ENCODE data around the gene AFF3.

The AFF3 gene

DNA sequence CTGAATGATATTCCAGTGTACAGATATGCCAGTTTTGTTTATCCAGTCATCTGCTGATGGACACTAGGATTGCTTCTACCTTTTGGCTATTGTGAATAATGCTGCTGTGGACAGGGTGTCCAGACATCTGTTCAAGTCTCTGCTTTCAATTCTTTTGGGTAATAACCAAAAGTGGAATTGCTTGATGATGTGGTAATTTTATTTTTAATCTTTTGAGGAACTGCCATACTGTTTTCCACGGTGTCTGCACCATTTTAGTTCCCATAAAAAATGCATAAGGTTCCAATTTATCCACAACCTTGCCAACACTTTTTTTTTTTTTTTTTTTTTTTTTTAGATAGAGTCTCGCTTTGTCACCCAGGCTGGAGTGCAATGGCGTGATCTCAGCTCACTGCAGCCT lies 510.7 kb downstream of the AFF3 start:
- H3K27ac ChIP-seq, result no peak overlapping the region
- ChIA-PET POLR2A (ENCODE audit: low non-redundant PET) (no interaction called here), CTCF (no interaction called here)
- DNase-seq (ENCODE audit: low spot score), result no peak
- TF ChIP-seq, protein P1, sequence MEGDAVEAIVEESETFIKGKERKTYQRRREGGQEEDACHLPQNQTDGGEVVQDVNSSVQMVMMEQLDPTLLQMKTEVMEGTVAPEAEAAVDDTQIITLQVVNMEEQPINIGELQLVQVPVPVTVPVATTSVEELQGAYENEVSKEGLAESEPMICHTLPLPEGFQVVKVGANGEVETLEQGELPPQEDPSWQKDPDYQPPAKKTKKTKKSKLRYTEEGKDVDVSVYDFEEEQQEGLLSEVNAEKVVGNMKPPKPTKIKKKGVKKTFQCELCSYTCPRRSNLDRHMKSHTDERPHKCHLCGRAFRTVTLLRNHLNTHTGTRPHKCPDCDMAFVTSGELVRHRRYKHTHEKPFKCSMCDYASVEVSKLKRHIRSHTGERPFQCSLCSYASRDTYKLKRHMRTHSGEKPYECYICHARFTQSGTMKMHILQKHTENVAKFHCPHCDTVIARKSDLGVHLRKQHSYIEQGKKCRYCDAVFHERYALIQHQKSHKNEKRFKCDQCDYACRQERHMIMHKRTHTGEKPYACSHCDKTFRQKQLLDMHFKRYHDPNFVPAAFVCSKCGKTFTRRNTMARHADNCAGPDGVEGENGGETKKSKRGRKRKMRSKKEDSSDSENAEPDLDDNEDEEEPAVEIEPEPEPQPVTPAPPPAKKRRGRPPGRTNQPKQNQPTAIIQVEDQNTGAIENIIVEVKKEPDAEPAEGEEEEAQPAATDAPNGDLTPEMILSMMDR (conservative IDR thresholded peaks at IDR 0.05; ENCODE audit: low read depth), result no peak

DNA sequence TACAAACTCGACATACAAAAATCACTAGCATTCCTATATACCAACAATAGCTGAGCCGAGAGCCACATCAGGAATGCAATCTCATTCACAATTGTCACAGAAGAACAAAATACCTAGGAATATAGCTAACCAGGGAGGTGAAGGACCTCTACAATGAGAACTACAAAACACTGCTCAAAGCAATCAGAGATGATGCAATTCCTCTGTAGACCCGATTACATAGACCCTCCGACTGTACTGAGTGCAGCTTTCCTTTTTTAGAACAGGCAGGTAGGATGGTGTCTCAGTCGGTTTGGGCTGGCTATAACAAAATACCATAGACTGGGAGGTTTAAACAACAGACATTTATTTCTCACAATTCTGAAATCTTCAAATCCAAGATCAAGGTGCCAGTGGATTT lies 513.1 kb downstream of the AFF3 start:
- ChIA-PET POLR2A (ENCODE audit: low non-redundant PET) (no interaction called here), CTCF (interaction anchor here (0.6 to 0.9 kb wide), 2 partner anchors 17 to 53 kb away, joined by 3 read pairs; no protein-coding TSS in a partner anchor)
- TF ChIP-seq, protein P1 (conservative IDR thresholded peaks at IDR 0.05; ENCODE audit: low read depth), result no peak
- no peak for DNase-seq (ENCODE audit: low spot score)
- H3K27ac ChIP-seq, result no peak overlapping the region

DNA sequence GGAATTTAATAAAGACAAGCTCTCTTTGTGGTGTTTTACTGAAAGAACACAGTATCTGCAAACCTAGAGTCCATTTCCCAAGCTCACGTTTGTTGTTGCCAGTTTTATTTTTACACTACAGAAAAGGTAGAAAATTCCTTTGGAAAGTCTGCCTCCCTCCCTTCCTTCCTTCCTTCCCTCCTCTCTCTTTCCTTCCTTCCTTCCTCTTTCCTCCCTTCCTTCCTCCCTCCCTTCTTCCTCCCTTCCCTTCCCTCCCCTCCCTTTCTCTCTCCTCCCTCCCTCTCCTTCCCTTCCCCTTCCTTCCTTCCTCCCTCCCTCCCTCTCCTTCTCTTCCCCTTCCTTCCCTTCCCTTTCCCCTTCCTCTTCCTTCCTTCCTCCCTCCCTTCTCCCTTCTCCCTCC lies 516.2 kb downstream of the AFF3 start:
- H3K27ac ChIP-seq, result no peak overlapping the region
- no peak for DNase-seq (ENCODE audit: low spot score)
- POLR2A ChIA-PET (ENCODE audit: low non-redundant PET), result no interaction called here
- CTCF ChIA-PET, result no interaction called here
- TF ChIP-seq, protein P1 (conservative IDR thresholded peaks at IDR 0.05; ENCODE audit: low read depth), result no peak

DNA sequence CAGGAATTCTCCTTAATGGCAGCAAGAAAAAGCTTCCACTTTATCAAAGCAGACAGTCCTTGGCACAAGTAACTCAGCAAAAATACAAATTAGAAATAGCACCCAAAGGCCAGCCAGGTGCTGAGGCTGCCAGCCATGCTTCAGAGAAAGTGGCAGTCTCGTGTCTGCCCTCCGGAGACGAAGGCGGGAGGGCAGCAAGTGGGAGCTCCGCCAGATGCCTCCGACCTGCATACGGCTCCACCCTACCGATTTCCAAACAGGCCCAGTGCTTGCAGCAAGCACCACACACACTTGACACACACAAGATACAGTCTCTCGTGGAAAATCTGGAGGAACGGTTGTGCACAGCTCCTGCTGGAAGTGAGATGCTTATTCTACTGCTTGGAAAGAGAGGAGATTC lies 517.7 kb downstream of the AFF3 start:
- CTCF ChIA-PET, result interaction anchor here (0.6 kb wide), 1 partner anchor 59 kb away, joined by 3 read pairs; no protein-coding TSS in a partner anchor
- H3K27ac ChIP-seq, result no peak overlapping the region
- TF ChIP-seq, protein P1 (conservative IDR thresholded peaks at IDR 0.05; ENCODE audit: low read depth), result no peak
- DNase-seq (ENCODE audit: low spot score), result no peak
- POLR2A ChIA-PET (ENCODE audit: low non-redundant PET), result interaction anchor here (0.5 kb wide), 1 partner anchor 12 kb away, joined by 4 read pairs; no protein-coding TSS in a partner anchor

DNA sequence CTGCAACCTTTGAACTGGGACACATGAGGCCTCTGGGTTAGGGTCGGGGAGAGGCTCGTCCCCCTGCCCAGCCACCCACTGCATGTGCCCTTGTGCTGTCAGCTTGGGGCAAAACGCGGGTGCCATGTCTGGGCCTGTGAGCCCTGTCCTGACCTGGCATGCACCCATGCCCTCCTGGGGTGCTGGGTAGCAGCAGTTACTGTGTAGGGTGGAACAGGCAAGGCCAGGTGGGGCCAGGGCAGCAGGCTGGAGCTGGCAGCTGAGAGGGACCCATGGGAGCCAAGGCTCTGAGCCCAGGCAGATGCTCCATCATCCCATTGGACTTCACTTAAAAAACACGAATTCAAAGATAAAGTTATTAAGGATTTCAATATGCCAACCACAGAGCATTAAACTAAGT lies 518.8 kb downstream of the AFF3 start:
- no peak overlapping the region for H3K27ac ChIP-seq
- DNase-seq (ENCODE audit: low spot score), result no peak
- CTCF ChIA-PET, result interaction anchor here (0.5 kb wide), 1 partner anchor 84 kb away, joined by 9 read pairs; no protein-coding TSS in a partner anchor
- TF ChIP-seq, protein P1 (conservative IDR thresholded peaks at IDR 0.05; ENCODE audit: low read depth), result no peak
- POLR2A ChIA-PET (ENCODE audit: low non-redundant PET), result no interaction called here

DNA sequence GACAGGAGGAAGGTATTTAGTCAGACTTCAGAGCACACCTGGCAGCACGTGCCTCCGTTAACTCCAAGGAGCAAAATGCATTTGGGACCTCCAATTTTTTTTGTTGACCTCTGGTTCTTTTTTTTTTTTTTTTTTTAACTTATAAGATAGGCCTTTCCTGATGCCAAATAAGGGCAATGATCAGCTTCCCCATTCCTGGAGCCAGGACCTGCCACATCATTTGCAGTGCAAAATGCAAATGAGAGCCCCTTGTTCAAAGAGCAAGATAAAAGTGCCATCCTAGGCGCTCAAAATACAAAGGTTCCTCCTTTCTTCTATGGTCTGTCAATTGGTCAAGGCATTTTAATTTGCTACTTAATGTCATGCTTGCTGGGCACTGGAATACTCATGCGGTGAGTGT lies 519.4 kb downstream of the AFF3 start:
- TF ChIP-seq, protein P1 (conservative IDR thresholded peaks at IDR 0.05; ENCODE audit: low read depth), result no peak
- CTCF ChIA-PET, result interaction anchor here (0.5 to 0.6 kb wide), 2 partner anchors 83 to 196 kb away, joined by 5 to 9 read pairs; no protein-coding TSS in a partner anchor
- DNase-seq (ENCODE audit: low spot score), result no peak
- H3K27ac ChIP-seq, result no peak overlapping the region
- POLR2A ChIA-PET (ENCODE audit: low non-redundant PET), result no interaction called here
